ENCODE measurements around the gene RBP5. TPM values are rescaled to one million over a fixed set of nuclear protein-coding genes. Genes with fewer than 3 reads are reported as not detected.

Gene RBP5
- total and polyA plus RNA-seq, 7 donors, result 0.71 to 30.9 (median 4.0) TPM; not detected in 3

DNA sequence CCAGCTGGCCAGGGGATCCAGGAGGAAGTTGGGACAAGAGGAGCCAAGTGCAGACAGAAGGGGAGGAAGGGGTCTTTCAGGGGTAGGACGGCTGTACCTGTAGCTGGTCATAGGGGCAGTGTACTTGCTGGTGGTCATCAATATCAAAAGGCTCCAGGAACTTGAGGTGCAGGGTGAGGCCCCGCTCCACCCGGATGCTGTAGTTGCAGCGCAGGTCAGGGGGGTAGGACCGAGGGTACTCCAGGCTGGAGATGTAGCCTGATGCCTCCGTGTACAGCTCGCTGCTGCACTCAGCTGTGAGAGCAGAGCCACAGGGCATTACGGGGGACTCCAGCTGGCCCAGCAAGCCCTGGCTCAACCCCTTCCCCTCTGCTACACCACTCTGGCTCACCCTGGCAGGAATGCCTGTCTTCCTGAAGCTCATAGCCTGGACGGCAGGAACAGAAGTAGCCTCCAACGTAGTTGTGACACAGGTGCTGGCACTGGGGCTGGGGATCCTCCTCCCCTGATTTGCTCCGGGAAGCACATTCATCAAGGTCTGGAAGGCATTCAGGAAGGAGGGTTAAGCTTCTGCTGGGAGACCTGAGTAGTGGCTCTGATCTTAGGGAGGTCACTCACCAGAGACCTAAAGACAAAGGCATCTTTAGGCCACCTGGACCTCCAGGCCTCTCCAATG lies 39.4 kb downstream of the RBP5 start:
- WGBS, 2 donors, result 88 to 90% methylated on average over 11 of the region's 11 CpGs
- no peak for DNase-seq
- Histone ChIP-seq H3K36me3 (peaks cover 13 to 49% (median 20%) of the 10 kb centered on the region in 4 donors), H3K27ac (peak overlapping the region; percentile 77 to 85 (median 80)), H3K27me3 (no peaks in the 10 kb centered on the region), H3K4me3 (peak overlapping the region in 1 of 4 donors; percentile 53), H3K4me1 (peaks cover 0 to 35% (median 33%) of the 10 kb centered on the region in 4 donors), H3K9me3 (no peaks in the 10 kb centered on the region)
- intact Hi-C loops (cut with DNase I), result no loop called here
- TF ChIP-seq, protein P1, sequence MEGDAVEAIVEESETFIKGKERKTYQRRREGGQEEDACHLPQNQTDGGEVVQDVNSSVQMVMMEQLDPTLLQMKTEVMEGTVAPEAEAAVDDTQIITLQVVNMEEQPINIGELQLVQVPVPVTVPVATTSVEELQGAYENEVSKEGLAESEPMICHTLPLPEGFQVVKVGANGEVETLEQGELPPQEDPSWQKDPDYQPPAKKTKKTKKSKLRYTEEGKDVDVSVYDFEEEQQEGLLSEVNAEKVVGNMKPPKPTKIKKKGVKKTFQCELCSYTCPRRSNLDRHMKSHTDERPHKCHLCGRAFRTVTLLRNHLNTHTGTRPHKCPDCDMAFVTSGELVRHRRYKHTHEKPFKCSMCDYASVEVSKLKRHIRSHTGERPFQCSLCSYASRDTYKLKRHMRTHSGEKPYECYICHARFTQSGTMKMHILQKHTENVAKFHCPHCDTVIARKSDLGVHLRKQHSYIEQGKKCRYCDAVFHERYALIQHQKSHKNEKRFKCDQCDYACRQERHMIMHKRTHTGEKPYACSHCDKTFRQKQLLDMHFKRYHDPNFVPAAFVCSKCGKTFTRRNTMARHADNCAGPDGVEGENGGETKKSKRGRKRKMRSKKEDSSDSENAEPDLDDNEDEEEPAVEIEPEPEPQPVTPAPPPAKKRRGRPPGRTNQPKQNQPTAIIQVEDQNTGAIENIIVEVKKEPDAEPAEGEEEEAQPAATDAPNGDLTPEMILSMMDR (IDR thresholded peaks at IDR 0.05), result no peak
- no peak for TF ChIP-seq POLR2A (IDR thresholded peaks at IDR 0.05)

DNA sequence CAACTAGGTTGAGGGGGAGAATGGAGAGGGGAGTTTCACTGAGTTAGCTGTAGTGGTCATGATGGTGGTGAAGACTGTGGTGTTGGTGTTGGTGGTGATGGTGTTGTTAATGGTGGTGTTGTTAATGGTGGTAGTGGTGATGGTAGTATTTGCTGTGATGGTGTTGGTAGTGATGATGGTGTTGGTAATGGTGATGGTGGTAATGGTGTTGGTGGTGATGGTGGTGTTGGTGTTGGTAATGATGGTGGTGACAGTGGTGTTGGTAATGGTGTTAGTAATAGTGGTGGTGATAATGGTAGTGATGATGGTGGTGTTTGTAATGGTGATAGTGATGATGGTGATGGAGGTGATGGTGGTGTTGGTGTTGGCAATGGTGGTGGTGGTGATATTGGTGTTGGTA lies 45.6 kb downstream of the RBP5 start:
- intact Hi-C loops (cut with DNase I), result no loop called here
- H3K36me3 ChIP-seq, result peaks cover 20 to 70% (median 41%) of the 10 kb centered on the region in 4 donors
- peaks cover 0 to 20% (median 16%) of the 10 kb centered on the region in 4 donors for H3K4me1 ChIP-seq
- no peak overlapping the region for H3K4me3 ChIP-seq
- DNase-seq, result no peak
- no peaks in the 10 kb centered on the region for H3K9me3 ChIP-seq
- no peaks in the 10 kb centered on the region for H3K27me3 ChIP-seq
- TF ChIP-seq EP300 (IDR thresholded peaks at IDR 0.05), result no peak
- TF ChIP-seq, protein P1 (IDR thresholded peaks at IDR 0.05), result no peak
- TF ChIP-seq POLR2AphosphoS5 (IDR thresholded peaks at IDR 0.05), result no peak
- TF ChIP-seq POLR2A (IDR thresholded peaks at IDR 0.05), result no peak
- no peak overlapping the region for H3K27ac ChIP-seq

DNA sequence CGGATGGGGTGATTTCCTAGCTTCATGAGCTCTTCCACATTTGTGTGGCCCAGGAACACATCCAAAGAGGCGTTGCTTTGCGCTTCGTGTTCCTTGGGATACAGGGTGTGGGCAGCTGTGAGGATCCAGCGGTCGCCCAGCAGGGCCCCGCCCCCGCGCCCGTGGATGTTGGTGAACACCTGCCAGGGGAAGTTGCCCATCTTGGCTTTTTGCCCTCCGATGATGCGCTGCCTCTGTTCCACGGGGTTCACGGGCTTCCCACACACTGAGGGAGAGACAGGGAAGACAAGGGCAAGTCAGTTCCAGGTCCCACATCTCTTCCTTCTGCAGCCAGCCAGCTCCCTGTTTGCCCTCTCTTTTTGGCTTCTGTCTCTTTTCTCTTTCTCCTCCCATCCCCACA lies 47.7 kb downstream of the RBP5 start:
- H3K4me1 ChIP-seq, result peaks cover 0 to 20% (median 16%) of the 10 kb centered on the region in 4 donors
- H3K4me3 ChIP-seq, result no peak overlapping the region
- no peaks in the 10 kb centered on the region for H3K27me3 ChIP-seq
- no peak for DNase-seq
- WGBS, 2 donors, result 63 to 86% methylated on average over 14 of the region's 14 CpGs
- H3K9me3 ChIP-seq, result no peaks in the 10 kb centered on the region
- TF ChIP-seq, protein P1 (IDR thresholded peaks at IDR 0.05), result no peak
- TF ChIP-seq POLR2A (IDR thresholded peaks at IDR 0.05) (no peak), EP300 (IDR thresholded peaks at IDR 0.05) (no peak), POLR2AphosphoS5 (IDR thresholded peaks at IDR 0.05) (no peak)
- H3K36me3 ChIP-seq, result peaks cover 18 to 50% (median 40%) of the 10 kb centered on the region in 4 donors
- intact Hi-C loops (cut with DNase I), result no loop called here
- H3K27ac ChIP-seq, result peak overlapping the region in 2 of 4 donors; percentile 85 to 86

DNA sequence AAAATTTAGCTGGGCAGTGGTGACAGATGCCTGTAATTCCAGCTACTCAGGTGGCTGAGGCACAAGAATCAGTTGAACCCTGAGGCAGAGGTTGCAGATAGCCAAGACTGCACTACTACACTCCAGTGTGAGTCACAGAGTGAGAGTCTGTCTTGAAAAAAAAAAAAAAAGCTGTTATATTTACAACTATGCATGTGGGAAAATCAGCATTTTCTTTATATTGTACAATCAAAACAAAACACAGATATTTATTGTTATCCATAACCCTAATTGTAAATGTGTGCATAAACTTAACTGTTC lies 48.9 kb downstream of the RBP5 start:
- Histone ChIP-seq H3K4me1 (peaks cover 0 to 20% (median 16%) of the 10 kb centered on the region in 4 donors), H3K9me3 (no peaks in the 10 kb centered on the region), H3K36me3 (peaks cover 14 to 39% (median 28%) of the 10 kb centered on the region in 4 donors), H3K4me3 (no peak overlapping the region), H3K27me3 (no peaks in the 10 kb centered on the region), H3K27ac (peak overlapping the region; percentile 63 to 86 (median 84))
- no peak for DNase-seq
- TF ChIP-seq POLR2AphosphoS5 (IDR thresholded peaks at IDR 0.05) (no peak), POLR2A (IDR thresholded peaks at IDR 0.05) (no peak), EP300 (IDR thresholded peaks at IDR 0.05) (no peak)
- TF ChIP-seq, protein P1 (IDR thresholded peaks at IDR 0.05), result no peak
- intact Hi-C loops (cut with DNase I), result no loop called here

DNA sequence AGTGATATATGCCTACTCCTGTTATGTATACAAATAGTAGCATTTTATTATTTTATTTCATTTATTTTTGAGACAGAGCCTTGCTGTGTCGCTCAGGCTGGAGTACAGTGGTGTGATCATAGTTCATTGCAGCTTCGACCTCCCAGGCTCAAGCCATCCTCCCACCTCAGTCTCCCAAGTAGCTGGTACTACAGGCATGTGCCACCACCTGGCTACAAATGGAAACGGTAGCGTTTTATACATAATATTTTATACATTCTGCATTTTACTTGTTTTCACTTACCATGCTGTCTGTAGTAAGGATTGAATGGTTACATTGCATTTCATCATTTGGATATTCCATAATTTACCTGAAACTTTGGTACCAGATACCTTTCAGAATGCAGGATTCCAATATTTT lies 50.5 kb downstream of the RBP5 start:
- WGBS, 2 donors, result 28 to 71% methylated on average over 4 of the region's 4 CpGs
- Histone ChIP-seq H3K4me1 (peaks cover 0 to 20% (median 16%) of the 10 kb centered on the region in 4 donors), H3K36me3 (peaks cover 11 to 32% (median 22%) of the 10 kb centered on the region in 4 donors), H3K27ac (peak overlapping the region in 1 of 4 donors; percentile 84), H3K9me3 (no peaks in the 10 kb centered on the region), H3K27me3 (no peaks in the 10 kb centered on the region), H3K4me3 (no peak overlapping the region)
- no peak for DNase-seq
- TF ChIP-seq, protein P1 (IDR thresholded peaks at IDR 0.05), result no peak
- intact Hi-C loops (cut with DNase I), result no loop called here
